ENCODE measurements around the gene VMP1. TPM values are rescaled to one million over a fixed set of nuclear protein-coding genes. Genes with fewer than 3 reads are reported as not detected.
A peak's percentile ranks its signal among the peaks of the same experiment; 100 is the strongest.
"Not testable (repeated sequence)": the region's sequence is repeated elsewhere in the genome, so short reads cannot be mapped to it uniquely, and the experiment has no call there.

The VMP1 gene
- total and polyA plus RNA-seq, 7 experiments from 2014 or later = 42.0 to 370 (median 80.8) TPM

- intact Hi-C loops (cut with micrococcal nuclease) = loop anchor here (1.0 to 10.0 kb wide), 9 partner anchors 33 to 351 kb away; partner anchors contain the start of gene RPS6KB1 (in 1 of the 2)
- peaks cover 4 to 15% (median 6%) of the 10 kb centered on the region in 5 donors for H3K36me3 Mint-ChIP-seq
- Histone ChIP-seq H3K27me3 (ENCODE audit: control insufficient read depth in 2 of 2, insufficient read depth in 2 of 2, low read length in 2 of 2) (no peaks in the 10 kb centered on the region), H3K27ac (ENCODE audit: low read depth, low read length) (peak overlapping the region; percentile 47), H3K4me3 (ENCODE audit: low read length) (peak overlapping the region; percentile 15), H3K36me3 (ENCODE audit: control insufficient read depth in 2 of 3, insufficient read depth in 3 of 3, low read length in 3 of 3) (no peaks in the 10 kb centered on the region), H3K9me3 (ENCODE audit: control insufficient read depth in 2 of 3, low read length in 3 of 3) (no peaks in the 10 kb centered on the region), H3K4me1 (ENCODE audit: control insufficient read depth in 2 of 2, insufficient read depth in 2 of 2, low read length in 2 of 2) (peaks cover 0 to 5% of the 10 kb centered on the region in 2 donors)
- peak in 7 of 9 donors; percentile 48 to 79 (median 71) for DNase-seq
- ATAC-seq = peak; percentile 98
- POLR2A ChIA-PET = interaction anchor here (0.5 to 1.4 kb wide), 7 partner anchors 8 to 876 kb away, joined by 3 to 5 read pairs (median 3); partner anchors contain the start of genes RPS6KB1 and TUBD1
- H3K27me3 Mint-ChIP-seq = no peaks in the 10 kb centered on the region
- peak overlapping the region; percentile 36 to 94 (median 76) for H3K27ac Mint-ChIP-seq
- CTCF ChIA-PET = interaction anchor here (0.6 to 2.3 kb wide), 23 partner anchors 8 to 567 kb away, joined by 3 to 11 read pairs (median 4); partner anchors contain the start of genes PTRH2 and VMP1
- H3K4me3 Mint-ChIP-seq = peak overlapping the region in 9 of 10 donors; percentile 16 to 75 (median 53)
- peaks cover 9 to 63% (median 24%) of the 10 kb centered on the region in 7 donors for H3K4me1 Mint-ChIP-seq
- no peaks in the 10 kb centered on the region for H3K9me3 Mint-ChIP-seq
Observed at GRCh38 chr17:59753522-59754467, 46.3 kb downstream of the VMP1 start.

DNA sequence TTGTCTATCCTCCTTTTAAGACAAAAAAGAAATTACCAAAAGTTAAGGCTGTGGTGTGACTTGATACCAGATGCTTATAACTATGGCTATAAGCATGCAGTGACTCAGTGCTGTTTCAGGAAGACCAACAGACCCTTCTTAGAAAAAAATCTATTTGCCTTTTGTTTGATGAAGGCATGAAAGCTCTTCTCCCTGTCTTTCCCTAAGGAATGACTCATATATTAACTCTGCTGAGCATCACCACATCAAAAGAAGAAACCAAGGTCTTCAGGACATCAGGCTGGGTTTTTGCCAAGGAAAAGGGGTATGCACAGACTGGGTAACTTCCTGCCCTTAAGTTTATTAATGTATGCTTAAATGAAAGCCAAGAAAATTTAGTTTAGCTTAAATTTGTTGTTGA lies 47.1 kb downstream of the VMP1 start:
- H3K27ac Mint-ChIP-seq = peak overlapping the region in 8 of 9 donors; percentile 0 to 94 (median 79)
- ChIA-PET POLR2A (interaction anchor here (0.5 to 1.4 kb wide), 7 partner anchors 32 to 876 kb away, joined by 3 to 5 read pairs (median 3); partner anchors contain the start of genes RPS6KB1 and TUBD1), CTCF (interaction anchor here (0.6 to 2.3 kb wide), 12 partner anchors 8 to 282 kb away, joined by 3 to 11 read pairs (median 5); no protein-coding TSS in a partner anchor)
- ATAC-seq (no peak), DNase-seq (peak in 1 of 9 donors; percentile 2)
- no peaks in the 10 kb centered on the region for H3K27me3 Mint-ChIP-seq
- peaks cover 10 to 22% (median 12%) of the 10 kb centered on the region in 5 donors for H3K36me3 Mint-ChIP-seq
- intact Hi-C loops (cut with micrococcal nuclease) = loop anchor here (1.0 to 10.0 kb wide), 3 partner anchors 83 to 350 kb away; no protein-coding TSS in a partner anchor
- peaks cover 0 to 4% (median 3%) of the 10 kb centered on the region in 11 donors for H3K9me3 Mint-ChIP-seq
- Histone ChIP-seq H3K27ac (ENCODE audit: low read depth, low read length) (peak overlapping the region; percentile 47), H3K4me3 (ENCODE audit: low read length) (no peak overlapping the region), H3K27me3 (ENCODE audit: control insufficient read depth in 2 of 2, insufficient read depth in 2 of 2, low read length in 2 of 2) (no peaks in the 10 kb centered on the region), H3K36me3 (ENCODE audit: control insufficient read depth in 2 of 3, insufficient read depth in 3 of 3, low read length in 3 of 3) (no peaks in the 10 kb centered on the region), H3K4me1 (ENCODE audit: control insufficient read depth in 2 of 2, insufficient read depth in 2 of 2, low read length in 2 of 2) (peaks cover 0 to 5% of the 10 kb centered on the region in 2 donors), H3K9me3 (ENCODE audit: control insufficient read depth in 2 of 3, low read length in 3 of 3) (no peaks in the 10 kb centered on the region)
- H3K4me1 Mint-ChIP-seq = peaks cover 9 to 66% (median 24%) of the 10 kb centered on the region in 7 donors
- peak overlapping the region in 4 of 10 donors; percentile 30 to 75 (median 54) for H3K4me3 Mint-ChIP-seq

DNA sequence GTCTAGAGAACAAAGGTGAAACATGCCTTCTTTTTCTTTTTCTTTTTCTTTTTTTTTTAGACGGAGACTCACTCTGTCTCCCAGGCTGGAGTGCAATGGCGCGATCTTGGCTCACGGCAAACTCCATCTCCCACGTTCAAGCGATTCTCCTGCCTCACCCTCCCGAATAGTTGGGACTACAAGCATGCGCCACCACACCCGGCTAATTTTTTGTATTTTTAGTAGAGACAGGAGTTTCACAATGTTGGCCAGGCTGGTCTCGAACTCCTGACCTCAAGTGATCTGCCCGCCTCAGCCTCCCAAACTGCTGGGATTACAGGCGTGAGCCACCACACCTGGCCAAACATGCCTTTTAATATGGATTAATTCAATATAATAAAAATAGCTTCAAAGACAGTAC lies 47.6 kb downstream of the VMP1 start:
- DNase-seq; H3K27me3 Mint-ChIP-seq; H3K9me3 Mint-ChIP-seq; H3K36me3 ChIP-seq (ENCODE audit: control insufficient read depth in 2 of 3, insufficient read depth in 3 of 3, low read length in 3 of 3); H3K4me1 ChIP-seq (ENCODE audit: control insufficient read depth in 2 of 2, insufficient read depth in 2 of 2, low read length in 2 of 2); H3K27me3 ChIP-seq (ENCODE audit: control insufficient read depth in 2 of 2, insufficient read depth in 2 of 2, low read length in 2 of 2); ATAC-seq; H3K9me3 ChIP-seq (ENCODE audit: control insufficient read depth in 2 of 3, low read length in 3 of 3); H3K4me3 ChIP-seq (ENCODE audit: low read length): not testable (repeated sequence)
- ChIA-PET POLR2A (interaction anchor here (0.7 kb wide), 1 partner anchor 123 kb away, joined by 3 read pairs; no protein-coding TSS in a partner anchor), CTCF (interaction anchor here (0.6 to 1.4 kb wide), 3 partner anchors 10 to 106 kb away, joined by 3 read pairs; no protein-coding TSS in a partner anchor)
- intact Hi-C loops (cut with micrococcal nuclease) = loop anchor here in 1 of 2 donors (10.0 kb wide), 1 partner anchor 350 kb away; no protein-coding TSS in a partner anchor
- Mint-ChIP-seq H3K4me1 (peaks cover 9 to 69% (median 24%) of the 10 kb centered on the region in 7 donors), H3K36me3 (peaks cover 14 to 25% (median 15%) of the 10 kb centered on the region in 5 donors), H3K27ac (peak overlapping the region in 4 of 9 donors; percentile 14 to 94 (median 90)), H3K4me3 (peak overlapping the region in 2 of 10 donors; percentile 16 to 75)
- H3K27ac ChIP-seq (ENCODE audit: low read depth, low read length) = peak overlapping the region; percentile 47

DNA sequence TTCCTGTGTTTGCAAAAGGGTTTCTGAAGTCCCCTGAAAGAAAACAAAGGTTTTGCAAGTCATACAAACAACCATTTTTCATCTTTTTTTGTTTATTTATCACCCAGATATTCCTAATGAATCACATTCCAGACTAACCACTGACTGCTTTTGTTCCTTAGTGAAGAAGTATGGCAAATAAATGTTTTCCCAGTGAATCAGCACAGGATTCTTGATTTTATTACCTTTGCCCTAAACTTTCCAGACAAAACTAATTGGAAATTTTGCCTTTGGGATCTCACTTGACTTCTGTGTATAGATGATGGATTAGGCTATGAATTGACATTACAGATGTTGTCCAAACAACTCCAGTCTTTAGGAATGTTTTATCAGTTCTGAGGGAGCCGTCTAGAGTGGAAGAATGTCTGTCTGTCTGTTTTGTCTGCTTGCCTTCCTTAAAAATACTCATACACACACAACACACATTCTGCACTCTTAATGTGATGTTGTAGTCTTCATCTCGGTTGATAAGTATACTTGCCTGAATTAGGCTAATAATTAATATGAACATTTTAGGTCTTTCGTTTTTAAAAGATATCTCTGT lies 48.9 kb downstream of the VMP1 start:
- Histone ChIP-seq H3K27me3 (ENCODE audit: control insufficient read depth in 2 of 2, insufficient read depth in 2 of 2, low read length in 2 of 2) (no peaks in the 10 kb centered on the region), H3K36me3 (ENCODE audit: control insufficient read depth in 2 of 3, insufficient read depth in 3 of 3, low read length in 3 of 3) (no peaks in the 10 kb centered on the region), H3K4me3 (ENCODE audit: low read length) (no peak overlapping the region), H3K9me3 (ENCODE audit: control insufficient read depth in 2 of 3, low read length in 3 of 3) (no peaks in the 10 kb centered on the region), H3K27ac (ENCODE audit: low read depth, low read length) (no peak overlapping the region), H3K4me1 (ENCODE audit: control insufficient read depth in 2 of 2, insufficient read depth in 2 of 2, low read length in 2 of 2) (peaks cover 0 to 5% of the 10 kb centered on the region in 2 donors)
- intact Hi-C loops (cut with micrococcal nuclease) = loop anchor here in 1 of 2 donors (10.0 kb wide), 1 partner anchor 348 kb away; no protein-coding TSS in a partner anchor
- Mint-ChIP-seq H3K9me3 (peaks cover 0 to 7% (median 4%) of the 10 kb centered on the region in 11 donors), H3K27ac (peak overlapping the region in 3 of 9 donors; percentile 88 to 94 (median 92)), H3K4me1 (peaks cover 9 to 70% (median 24%) of the 10 kb centered on the region in 7 donors), H3K36me3 (peaks cover 15 to 34% (median 19%) of the 10 kb centered on the region in 5 donors), H3K4me3 (peak overlapping the region in 1 of 10 donors; percentile 71), H3K27me3 (no peaks in the 10 kb centered on the region)
- ATAC-seq = no peak
- ChIA-PET POLR2A (no interaction called here), CTCF (no interaction called here)
- no peak for DNase-seq

DNA sequence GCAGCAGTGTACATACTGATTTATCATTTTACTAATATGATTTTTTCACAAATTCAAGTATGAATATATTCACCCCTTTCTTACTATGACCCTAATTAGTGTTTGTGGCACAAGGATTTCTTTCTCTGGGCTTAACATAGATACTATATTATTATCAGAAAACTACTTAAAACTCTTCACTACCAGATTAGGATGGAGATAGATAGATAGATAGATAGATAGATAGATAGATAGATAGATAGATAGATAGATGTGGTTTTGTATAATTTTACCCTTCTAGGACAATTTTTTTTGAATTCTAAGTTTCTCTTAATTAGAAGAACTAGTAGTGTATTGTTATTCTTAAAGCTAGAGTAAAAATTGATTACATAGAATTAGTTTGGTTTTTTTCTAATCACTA lies 49.6 kb downstream of the VMP1 start:
- Histone ChIP-seq H3K4me3 (ENCODE audit: low read length) (no peak overlapping the region), H3K4me1 (ENCODE audit: control insufficient read depth in 2 of 2, insufficient read depth in 2 of 2, low read length in 2 of 2) (peaks cover 0 to 5% of the 10 kb centered on the region in 2 donors), H3K36me3 (ENCODE audit: control insufficient read depth in 2 of 3, insufficient read depth in 3 of 3, low read length in 3 of 3) (no peaks in the 10 kb centered on the region), H3K27me3 (ENCODE audit: control insufficient read depth in 2 of 2, insufficient read depth in 2 of 2, low read length in 2 of 2) (no peaks in the 10 kb centered on the region), H3K27ac (ENCODE audit: low read depth, low read length) (no peak overlapping the region), H3K9me3 (ENCODE audit: control insufficient read depth in 2 of 3, low read length in 3 of 3) (no peaks in the 10 kb centered on the region)
- ATAC-seq = no peak
- peaks cover 0 to 7% (median 4%) of the 10 kb centered on the region in 11 donors for H3K9me3 Mint-ChIP-seq
- H3K27ac Mint-ChIP-seq = peak overlapping the region in 2 of 9 donors; percentile 88 to 94
- DNase-seq = no peak
- peaks cover 15 to 41% (median 24%) of the 10 kb centered on the region in 5 donors for H3K36me3 Mint-ChIP-seq
- POLR2A ChIA-PET = interaction anchor here (0.9 kb wide), 1 partner anchor 26 kb away, joined by 3 read pairs; no protein-coding TSS in a partner anchor
- peaks cover 14 to 72% (median 28%) of the 10 kb centered on the region in 7 donors for H3K4me1 Mint-ChIP-seq
- CTCF ChIA-PET = interaction anchor here (0.7 kb wide), 1 partner anchor 9 kb away, joined by 3 read pairs; no protein-coding TSS in a partner anchor
- intact Hi-C loops (cut with micrococcal nuclease) = loop anchor here in 1 of 2 donors (10.0 kb wide), 1 partner anchor 348 kb away; no protein-coding TSS in a partner anchor
- no peak overlapping the region for H3K4me3 Mint-ChIP-seq
- no peaks in the 10 kb centered on the region for H3K27me3 Mint-ChIP-seq
